Stimulated activated CD4-positive, alpha-beta T cell treated with anti-CD3 and anti-CD28 coated beads, Interleukin-15, amount 100 ng/mL, for 48 hours (primary cell): ENCODE results near the gene IRX3.

ENCODE experiments used
- DNase-seq, 2 donors: peaks; one replicate each; pipeline ENCODE4 v3.0.0-alpha.2; 2020; ENCODE audit warnings: low read depth in 2 of 2

The IRX3 gene

DNA sequence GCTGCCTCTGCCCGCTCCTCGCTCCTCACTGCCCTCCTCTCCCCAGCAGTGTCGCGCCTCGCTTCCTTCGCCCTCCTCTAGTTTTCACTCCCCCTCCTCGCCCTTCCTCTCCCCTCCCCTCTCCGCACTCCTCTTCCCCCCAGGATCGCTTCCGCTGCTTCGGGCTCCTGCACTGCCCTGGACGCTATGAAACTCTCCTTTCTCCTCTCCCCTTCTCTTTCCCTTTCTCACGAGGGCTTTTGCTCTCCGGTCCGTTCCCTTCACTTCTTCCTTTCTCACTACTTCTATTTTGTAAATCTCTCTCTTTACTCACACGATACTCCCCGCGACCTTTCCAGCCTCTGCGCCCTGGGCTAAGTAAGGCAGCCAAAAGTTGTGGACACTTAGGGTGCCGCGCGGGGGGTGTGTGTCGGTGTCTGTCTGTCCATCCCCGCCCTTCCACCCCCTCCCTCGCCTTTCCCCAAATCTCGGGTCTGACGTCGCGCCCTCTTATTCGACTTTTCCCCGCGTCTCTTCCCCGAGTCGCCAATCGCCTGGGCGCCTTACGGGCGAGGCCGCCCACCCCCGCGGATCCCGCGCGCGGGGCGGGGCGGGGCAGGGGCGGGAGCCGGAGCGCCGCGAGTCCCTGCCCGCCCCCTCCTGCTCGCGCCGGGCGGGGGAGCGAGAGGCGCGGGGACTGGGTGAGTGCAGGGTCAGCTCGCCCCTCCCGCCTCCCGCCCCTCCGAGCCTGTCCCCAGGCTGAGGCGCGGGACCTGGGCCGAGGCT is at the start of gene IRX3:
Gene IRX3, minus strand, starts transcription at position 422 of the 765 bp plus-strand sequence. CDS start 737 bp downstream, outside the sequence.
- no peak for DNase-seq

DNA sequence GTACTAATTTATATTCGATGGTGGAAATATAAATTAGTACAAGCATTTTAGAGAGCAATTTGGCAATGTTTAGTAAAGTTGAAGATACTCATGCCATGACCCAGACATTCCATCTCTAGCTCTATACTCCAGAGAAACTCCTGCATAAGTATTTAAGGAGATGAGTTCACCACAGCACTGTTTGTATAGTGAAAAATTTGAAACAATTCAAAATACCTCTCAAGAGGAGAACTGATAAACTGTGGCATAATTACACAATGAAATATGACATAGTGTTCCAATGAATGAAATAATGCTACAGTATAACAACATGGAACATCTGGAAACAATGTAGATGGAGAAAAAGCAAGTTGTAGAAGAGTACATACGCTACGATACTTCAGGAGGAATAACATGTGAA is 48.6 kb upstream of the IRX3 start:
- DNase-seq = no peak

DNA sequence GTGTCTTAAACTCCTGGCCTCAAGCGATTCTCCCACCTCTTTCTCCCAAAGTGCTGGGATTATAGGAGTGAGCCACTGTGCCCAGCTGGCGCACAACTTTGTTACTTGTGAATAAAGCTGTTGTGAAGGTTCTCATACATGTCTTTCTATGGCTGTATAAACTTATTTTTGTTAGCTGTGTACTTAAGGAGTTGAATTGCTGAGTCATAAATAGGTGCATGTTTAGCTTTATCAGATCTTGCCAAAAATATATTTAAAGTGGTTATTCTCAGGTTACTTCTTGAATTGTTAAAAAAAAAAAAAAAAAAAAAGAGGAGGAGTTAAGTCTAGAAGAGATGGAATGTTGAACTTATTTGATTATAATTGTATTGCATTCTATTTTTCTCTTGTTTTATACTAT is 47.6 kb upstream of the IRX3 start:
- no peak for DNase-seq

DNA sequence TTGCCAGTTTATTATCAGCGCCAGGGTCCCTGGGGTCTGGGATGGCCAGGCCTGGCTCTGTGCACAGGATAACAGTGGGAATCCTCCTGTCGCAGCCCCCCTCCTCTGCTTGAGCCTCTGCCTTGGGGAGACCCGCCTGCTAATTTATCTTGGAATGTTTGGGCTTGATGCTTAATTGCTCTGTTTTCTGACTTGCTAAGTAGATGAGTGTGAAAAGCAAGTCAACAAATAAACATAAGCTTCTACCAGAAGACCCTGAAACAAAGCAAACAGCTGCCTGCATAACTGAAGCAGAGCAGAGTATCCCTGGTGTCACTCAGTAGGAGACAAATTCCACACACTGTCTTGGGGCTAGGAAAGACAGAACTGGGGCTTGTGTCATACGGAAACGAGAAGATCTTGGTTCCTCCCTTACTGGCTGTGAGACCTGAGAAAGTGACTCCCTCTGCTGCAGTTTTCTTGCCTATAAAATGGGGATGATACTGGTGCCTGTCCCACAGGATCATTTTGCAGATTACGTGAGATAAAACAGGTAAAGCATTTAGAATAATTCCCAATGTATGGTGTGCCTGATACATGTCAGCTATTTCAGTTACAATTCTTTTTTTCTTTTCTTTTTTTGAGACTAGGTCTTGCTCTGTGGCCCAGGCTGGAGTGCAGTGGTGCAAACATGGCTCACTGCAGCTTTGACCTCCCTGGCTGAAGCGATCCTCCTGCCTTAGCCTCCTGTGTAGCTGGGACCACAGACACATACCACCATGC is 44.8 kb upstream of the IRX3 start:
- DNase-seq = no peak

DNA sequence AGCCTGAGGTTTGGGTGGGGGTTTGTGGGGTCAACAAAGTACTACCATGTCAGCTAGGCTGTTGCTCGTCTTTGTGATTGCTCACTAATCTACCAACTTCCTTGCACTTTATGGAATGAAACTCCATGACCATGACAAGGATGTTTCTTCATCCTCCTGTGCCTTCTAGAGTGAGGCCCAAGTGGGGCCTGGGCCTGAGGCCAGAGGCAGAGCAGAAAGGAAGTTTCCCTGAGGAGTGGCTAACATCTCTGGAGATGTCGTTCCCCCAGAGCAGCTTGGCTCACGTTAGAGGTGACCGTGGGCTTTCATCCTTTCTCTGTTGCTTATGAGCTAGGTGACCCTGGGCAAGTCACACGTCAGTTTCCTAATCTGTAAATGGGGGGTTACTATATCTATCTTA is 41.0 kb upstream of the IRX3 start:
- no peak for DNase-seq

DNA sequence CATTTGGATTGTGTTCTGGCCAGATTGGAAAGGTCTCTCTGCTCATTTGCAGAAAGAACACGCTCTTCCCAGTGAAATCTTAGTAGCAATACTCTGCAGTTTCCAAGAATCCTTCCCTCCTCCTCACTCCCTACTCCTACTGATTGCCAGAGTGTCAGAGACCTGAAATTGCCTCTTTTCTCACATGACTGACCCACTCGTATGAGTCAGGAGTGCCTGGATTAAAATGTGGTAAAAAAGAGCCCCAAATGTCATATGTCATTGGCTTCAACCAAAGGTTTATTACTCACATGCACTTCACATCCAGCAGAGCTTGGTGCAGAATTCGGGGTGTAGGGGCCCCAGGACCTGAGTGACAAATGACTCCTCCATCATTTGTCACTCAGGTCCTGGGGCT is 39.7 kb upstream of the IRX3 start:
- DNase-seq = no peak

DNA sequence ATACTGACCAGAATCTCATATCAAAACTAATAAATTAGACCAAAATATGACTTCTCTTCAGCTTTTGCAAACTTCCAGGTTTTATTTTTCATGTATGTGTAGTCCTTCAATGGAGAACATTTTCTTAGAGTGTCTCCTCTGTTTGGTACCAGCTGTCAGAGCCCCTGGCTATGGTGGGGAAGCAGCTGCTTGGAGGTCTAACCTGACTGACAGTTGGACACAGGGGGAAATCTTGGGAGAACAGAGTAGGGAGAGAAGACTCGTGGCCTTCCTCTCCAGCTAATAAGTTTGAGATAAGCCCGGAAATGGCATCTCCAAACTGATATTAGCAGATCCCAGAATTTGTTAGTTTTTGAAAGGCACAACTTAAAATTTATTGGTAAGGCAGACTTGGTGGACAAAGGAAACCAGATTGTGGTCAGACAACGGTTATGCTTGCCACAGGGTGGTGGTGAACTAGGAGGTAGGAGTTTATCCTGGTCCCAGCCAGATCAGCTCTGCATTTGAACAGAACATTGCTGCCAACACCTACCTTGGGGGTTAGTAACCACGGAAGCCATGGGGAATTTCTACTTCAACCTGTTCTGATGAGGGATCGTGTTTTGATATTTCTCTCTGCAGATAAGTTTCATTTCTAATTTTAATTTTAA is 39.2 kb upstream of the IRX3 start:
- no peak for DNase-seq

DNA sequence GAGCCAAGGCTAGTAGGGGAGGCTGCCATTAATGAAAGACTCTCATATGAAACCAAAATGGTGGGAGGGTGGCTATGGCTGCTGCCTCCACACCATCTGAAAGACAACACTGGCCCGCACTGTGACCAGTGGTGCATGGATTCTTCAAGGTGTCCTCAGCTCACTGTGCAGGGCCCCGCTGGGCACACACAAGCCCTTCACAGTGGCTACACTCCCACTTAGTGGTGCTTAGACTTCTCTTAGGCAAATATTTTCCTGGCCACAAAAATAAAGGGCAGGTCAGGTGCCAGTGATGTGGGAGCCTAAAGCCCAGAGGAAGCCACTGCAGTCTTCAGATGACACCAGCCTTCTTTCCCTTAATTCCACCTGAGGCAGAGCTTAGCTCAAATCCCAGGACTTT is 38.1 kb upstream of the IRX3 start:
- no peak for DNase-seq

DNA sequence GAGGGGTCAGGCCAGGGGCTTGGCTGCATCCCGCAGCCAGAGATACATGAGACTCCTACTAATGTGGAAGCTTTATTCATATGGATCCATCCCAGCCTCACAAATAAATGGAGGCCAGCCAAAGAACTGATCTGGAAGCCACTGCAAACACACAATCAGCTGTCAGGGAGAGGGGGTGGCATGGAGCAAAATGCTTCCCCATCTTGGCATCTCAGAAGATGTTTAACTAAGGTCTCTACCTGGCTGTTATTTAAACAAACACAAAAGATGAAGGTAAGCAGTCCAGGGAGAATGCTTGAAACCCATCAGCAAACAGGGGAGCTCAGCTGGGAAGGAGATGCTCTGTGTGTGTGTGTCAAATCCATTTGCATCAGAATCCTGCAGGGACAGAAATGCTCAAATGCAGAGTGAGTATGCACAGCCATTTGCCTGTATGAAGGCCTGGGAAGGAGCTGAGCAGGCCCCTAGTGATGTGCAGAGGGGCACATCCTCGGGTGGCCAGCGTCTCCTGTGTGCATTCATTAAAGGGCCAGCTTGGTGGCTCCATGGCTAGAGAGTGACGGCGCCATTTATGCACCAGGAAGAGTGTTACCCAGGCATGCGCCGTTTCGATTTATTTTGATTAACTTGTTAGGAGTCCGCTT is 34.2 kb upstream of the IRX3 start:
- DNase-seq = no peak

DNA sequence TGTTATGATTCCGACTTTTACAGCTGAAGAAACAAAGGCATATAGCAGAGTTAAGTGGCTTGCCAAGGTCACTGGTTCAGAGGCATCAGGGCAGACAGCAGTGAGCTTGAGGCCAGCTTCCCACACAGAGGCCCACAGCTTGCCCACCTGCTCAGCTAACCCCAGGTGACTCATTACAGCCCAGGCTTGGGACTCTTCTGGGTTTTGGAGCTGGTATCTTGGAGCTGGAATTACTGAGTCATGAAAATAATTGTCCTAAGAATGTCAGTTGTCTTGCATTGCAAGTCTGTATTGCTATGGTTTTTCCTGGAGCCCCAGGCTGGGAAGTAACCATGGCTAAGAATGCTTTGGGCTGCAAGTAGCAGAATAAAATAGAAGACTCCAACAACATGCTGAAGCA is 32.4 kb upstream of the IRX3 start:
- DNase-seq = no peak

DNA sequence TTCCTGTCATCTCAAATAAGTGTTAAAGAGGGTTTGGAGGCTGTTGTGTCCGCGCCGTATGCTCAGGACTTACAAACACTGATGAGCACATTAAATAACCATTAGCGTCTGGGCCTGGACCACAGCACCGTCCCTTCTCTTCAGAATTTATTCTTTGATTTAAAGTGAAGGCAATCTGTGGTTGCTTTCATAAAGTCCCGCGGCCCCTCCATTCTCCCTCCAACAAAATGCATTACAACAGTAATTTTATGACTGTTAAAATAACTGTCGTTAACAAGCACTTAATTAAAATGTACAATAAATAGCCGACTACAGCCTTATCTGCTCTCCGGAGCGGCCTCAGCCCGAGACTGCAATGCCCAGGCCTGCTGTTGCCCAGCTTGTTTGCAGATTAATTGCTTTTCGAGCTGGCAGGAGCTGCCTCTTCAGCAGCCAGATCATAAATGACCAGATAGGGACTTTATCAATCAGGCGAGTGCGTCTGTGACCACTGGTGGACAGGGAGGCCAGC is 30.6 kb upstream of the IRX3 start:
- DNase-seq = no peak

DNA sequence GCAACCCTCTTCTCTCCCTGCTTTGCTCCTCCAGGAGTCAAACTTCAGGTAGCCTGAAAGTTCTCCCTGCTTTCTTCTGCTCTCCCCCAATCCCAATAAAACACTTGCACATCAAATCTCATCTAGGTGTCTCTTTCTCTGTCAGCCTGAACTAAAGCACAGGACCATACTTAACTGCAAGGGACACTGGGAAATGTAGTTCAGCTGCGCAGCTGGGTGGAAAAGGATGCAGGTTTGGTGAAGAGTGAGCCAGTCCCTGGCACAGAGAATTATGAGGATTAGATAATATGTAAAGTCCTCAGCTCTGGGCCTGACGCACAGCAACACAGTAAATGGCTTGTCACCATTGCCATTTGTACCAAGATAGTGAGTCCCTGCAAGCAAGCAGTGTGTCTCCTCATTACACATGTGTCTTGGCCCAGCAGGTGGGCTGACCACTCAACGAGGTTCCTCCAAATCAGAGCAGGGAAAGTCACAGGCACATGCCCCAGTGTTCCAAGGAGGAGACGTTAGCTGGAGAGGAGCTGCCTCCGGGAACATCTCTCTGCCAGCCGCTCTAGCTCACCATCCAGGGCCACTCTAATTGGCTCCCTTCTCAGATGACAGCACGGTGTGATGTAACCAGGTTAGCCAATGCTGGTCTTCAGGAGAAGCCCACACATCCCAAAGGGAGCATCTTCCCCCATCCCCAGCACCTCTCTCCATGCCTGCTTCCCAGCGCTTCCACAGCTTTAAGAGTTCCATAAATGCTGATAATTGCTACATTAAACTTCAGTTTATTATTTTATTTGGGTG is 29.7 kb upstream of the IRX3 start:
- no peak for DNase-seq

DNA sequence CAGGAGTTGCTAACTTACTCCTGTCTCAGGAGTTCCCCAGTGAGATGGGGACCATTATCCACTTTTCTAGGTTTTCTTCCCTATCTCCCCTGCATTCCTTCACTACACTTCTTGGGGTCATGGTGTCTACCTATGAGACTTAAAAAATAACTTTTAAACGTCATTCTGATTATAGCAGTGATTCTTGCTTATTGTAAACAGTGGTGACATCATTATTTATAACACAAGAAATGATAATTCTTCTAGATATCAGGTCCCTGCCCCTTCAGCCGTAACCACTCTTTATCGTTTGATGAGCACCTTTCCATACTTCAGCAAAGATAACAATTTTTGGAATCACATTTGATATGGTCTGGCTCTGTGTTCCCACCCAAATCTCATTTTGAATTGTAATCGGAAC is 27.2 kb upstream of the IRX3 start:
- no peak for DNase-seq

DNA sequence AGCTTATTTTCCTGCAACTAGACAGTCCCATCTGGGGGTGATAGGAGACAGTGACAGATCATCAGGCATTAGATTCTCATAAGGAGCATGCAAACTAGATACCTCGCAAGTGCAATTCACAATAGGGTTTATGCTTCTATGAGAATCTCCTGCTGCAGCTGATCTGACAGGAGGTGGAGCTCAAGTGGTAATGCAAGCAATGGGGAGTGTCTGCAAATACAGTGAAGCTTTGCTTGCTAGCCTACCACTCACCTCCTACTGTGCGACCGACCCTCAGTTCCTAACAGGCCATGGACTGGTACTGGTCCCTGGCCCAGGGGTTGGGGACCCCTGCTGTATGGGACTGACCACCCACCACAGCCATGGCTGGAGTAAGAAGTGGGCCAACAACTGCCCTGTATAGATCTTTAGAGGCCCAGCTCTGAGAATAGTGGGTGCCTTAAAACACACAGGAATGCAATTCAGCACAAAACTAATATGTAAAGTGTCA is 26.0 kb upstream of the IRX3 start:
- no peak for DNase-seq

DNA sequence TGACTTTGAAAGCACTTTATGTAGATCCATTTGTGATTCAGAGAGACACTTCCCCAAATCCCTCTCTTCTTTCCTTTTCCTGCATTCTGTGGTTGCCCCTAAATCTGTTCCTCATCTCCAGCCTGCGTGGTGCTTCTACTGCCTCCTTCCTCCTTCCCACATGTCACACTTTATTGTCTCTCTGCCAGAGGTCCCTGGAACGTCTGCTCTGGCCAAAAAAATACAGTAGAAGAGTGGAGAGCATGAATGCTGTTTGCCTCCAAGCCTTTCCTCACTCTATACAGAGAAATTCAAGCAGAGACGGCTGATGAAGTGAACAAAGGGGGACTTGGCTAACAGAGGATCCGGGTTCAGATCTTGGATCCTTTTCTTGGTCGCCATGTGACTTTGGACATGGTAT is 22.8 kb upstream of the IRX3 start:
- no peak for DNase-seq

DNA sequence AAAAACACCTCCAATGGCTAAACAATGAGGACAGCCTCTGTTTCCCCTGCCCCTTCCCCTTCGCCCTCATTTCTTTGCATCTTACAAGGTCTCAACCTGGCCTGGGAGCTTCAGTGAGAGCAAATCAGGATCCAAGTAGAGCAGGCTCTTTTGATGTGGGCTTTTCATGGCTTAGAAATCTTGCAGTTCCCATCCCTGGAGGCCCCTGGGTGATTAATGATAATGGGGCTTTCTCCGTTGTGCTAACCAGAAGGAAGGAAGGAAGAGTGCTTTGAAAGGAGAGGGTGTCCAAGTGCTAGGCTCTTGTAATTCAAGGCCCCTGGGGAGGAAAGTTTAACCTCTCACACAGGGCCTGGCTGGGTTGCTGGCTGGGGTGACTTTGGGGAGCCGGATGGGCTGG is 18.5 kb upstream of the IRX3 start:
- no peak for DNase-seq

DNA sequence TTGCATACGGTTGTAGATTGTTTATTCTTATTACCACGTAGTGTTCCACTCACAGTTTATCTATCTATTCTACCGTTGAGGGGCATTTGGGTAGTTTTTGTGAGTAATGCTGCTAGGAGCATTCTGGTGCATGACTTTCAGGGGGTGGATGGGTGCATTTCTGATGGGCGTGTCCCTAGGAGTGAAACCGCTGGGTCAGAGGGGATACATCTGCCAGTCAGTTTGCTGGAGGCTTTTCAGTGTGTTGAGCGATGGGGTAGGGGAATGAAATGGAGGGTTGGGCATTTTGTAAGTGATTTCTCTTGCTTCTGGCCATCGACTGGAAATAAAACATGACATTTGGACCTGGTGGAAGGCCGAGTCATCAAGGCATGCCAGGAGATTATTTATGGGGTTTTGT is 17.0 kb upstream of the IRX3 start:
- no peak for DNase-seq

DNA sequence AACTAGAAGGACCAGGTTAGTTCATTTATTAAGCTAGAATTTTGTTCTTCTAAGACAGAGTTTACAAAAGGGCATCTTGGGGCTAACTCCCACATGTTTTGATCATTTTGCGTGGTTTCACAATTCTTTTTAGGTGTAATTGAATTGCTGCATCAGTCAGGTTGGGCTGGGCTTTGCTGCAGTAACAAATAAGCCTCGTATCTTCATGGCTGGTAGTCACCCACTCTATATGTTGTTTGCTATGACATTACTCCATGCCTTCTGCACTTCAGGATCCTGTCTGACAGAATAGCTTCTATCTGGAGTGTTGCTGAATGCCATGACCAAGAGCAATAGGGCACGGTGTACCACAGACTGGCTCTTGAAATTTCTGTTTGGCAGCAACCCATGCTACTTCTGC is 10.6 kb upstream of the IRX3 start:
- no peak for DNase-seq

DNA sequence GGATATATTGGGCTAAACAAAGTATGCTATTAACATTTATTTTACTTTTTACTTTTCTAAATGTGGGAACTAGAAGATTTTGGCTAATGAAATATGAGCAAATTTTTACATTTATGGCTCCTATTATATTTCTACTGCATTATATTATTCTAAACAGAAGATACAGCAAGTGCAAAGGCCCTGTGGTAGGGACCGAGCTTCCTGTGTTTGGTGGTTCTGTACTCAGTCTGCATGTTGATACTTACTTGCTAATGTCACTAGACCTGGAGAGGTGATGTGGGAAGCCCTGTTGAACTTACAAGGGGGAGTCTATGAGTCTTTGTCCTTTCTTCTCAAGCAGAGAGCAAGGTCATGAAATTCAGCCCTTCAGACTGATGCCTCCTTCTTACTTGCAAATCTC is 10.0 kb upstream of the IRX3 start:
- DNase-seq = no peak

DNA sequence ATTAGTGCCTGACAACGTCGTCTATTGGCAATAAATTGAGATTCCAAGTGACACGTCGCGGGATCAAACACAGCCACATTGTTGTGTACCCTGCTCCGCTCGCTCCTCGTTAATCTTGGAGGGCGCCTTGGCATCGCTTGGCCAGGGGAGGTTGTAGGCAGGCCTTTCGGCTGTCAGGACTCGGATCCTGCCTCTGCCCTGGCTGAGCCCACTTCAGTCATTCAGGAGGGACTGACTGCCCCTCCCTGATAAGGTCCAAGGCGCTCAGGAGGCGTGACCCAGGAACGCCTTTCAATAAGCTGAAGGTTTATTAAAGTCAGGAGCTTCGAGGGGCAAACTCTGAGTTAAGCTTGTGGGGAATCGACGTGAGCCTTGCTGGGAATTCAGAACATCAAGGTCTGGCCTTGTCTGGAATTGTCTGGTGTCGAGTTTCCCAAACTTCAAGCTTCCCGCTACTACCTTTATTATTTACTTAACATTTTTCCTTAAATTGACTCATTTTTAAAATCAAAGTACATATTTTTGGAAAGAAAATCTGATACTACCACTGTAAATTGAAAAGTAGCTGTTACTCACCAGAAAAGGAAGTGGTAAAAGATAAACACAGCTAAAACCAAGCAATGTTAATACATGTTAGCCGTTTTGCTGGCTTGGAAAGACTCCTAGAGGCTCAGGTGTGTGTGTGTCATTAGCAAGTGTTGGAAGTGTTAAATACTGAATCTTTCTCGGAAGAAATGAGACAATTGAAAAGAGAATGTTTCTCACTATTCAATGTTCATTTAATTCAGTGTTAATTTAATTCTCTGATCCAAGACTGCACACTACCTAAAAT is 5.3 kb upstream of the IRX3 start:
- no peak for DNase-seq
